Activated CD4-positive, alpha-beta memory T cell treated with anti-CD3 and anti-CD28 coated beads, Interleukin-2, amount 10 ng/mL, durations not matched to agents 7 days and 5 days (primary cell): ENCODE results near the gene MEIOB. TPM values are rescaled to one million over a fixed set of nuclear protein-coding genes. Genes with fewer than 3 reads are reported as not detected.
"Not testable (repeated sequence)": the region's sequence is repeated elsewhere in the genome, so short reads cannot be mapped to it uniquely, and the experiment has no call there.

Experiments used
- CTCF ChIA-PET: fragments of 350-600 bp; sonication (Branson Sonifier 250); formaldehyde crosslinking; loops from one replicate; lab custom pipeline; 2021; ENCODE audit warnings: antibody characterized with exemption, inconsistent platforms; lab: Charles Lee
- POLR2A ChIA-PET: fragments of 350-600 bp; sonication (Branson Sonifier 250); formaldehyde crosslinking; loops from one replicate; lab custom pipeline; 2021; ENCODE audit warnings: antibody characterized with exemption; lab: Charles Lee
- DNase-seq: peaks from one replicate; pipeline ENCODE4 v3.0.0-alpha.2; 2020
- H3K27ac Mint-ChIP-seq: one replicate; pipeline ENCODE4 v1.8.0; 2021; ENCODE audit warnings: mild to moderate bottlenecking, mixed read lengths
- H3K27me3 Mint-ChIP-seq: one replicate; pipeline ENCODE4 v1.8.0; 2021; ENCODE audit warnings: mixed read lengths
- H3K36me3 Mint-ChIP-seq: one replicate; pipeline ENCODE4 v1.8.0; 2021; ENCODE audit warnings: low read depth, mixed read lengths
- H3K4me1 Mint-ChIP-seq: one replicate; pipeline ENCODE4 v1.8.0; 2021; ENCODE audit warnings: mixed read lengths
- H3K4me3 Mint-ChIP-seq: one replicate; pipeline ENCODE4 v1.8.0; 2021; ENCODE audit warnings: mild to moderate bottlenecking, mixed read lengths
- H3K9me3 Mint-ChIP-seq: one replicate; pipeline ENCODE4 v1.8.0; 2021; ENCODE audit warnings: mixed read lengths
- total RNA-seq, 2 experiments: library from RNA; stranded (reverse); gene quantifications; one replicate each; pipeline ENCODE4 v1.2.3, GENCODE V29; 2021

MEIOB gene
- total RNA-seq, 2 experiments from 2014 or later = 0.18 TPM; not detected in 1

GRCh38 chr16:1799263-1799662 is 72.7 kb downstream of the MEIOB start:
- CTCF ChIA-PET, H3K4me1 Mint-ChIP-seq, DNase-seq, H3K27ac Mint-ChIP-seq, H3K4me3 Mint-ChIP-seq, H3K36me3 Mint-ChIP-seq, H3K27me3 Mint-ChIP-seq, POLR2A ChIA-PET: not testable (repeated sequence)
- H3K9me3 Mint-ChIP-seq = peaks cover 17% of the 10 kb centered on the region

DNA sequence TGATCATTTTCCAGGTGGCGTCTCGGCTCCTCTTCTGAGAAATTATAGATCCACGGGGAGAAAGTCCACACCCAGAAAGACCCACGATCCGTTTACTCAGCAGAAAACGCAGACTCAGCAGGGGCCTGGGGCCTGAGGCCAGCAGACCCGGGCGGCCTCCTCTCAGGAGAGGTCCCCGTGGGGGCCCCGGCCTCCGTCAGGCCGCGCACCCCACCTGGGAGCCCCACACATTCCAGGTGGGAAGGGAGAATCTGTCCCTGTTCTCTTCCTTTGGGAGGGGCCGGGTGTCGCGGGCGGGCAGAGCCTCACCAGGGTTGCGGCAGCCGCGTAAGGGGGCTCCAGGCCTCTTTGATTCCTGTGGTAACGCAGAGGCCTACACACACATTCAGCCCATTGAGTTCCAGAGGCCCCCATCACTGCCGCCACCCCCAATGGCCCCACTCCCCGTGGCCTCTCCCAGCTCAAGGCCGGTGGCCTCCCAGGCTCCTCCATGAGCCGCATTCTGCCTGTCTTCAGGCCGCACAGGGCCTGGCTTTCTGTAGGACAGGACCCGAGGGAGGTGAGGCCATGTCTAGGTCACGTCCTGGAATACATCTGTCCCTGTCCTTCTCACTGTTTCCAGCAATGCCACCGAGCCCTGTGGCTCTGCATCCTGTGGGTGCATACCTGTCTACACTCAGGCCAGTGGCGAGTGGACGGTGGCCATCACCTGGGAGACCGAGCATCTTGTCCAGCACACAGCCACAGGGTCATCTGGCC is 76.9 kb downstream of the MEIOB start:
- Mint-ChIP-seq H3K4me1 (no peaks in the 10 kb centered on the region), H3K27me3 (no peaks in the 10 kb centered on the region), H3K27ac (no peak overlapping the region), H3K9me3 (peaks cover 14% of the 10 kb centered on the region), H3K4me3 (no peak overlapping the region), H3K36me3 (peaks cover 6% of the 10 kb centered on the region)
- no peak for DNase-seq
- ChIA-PET CTCF (no interaction called here), POLR2A (interaction anchor here (0.6 kb wide), 1 partner anchor 21 kb away, joined by 3 read pairs; no protein-coding TSS in a partner anchor)

DNA sequence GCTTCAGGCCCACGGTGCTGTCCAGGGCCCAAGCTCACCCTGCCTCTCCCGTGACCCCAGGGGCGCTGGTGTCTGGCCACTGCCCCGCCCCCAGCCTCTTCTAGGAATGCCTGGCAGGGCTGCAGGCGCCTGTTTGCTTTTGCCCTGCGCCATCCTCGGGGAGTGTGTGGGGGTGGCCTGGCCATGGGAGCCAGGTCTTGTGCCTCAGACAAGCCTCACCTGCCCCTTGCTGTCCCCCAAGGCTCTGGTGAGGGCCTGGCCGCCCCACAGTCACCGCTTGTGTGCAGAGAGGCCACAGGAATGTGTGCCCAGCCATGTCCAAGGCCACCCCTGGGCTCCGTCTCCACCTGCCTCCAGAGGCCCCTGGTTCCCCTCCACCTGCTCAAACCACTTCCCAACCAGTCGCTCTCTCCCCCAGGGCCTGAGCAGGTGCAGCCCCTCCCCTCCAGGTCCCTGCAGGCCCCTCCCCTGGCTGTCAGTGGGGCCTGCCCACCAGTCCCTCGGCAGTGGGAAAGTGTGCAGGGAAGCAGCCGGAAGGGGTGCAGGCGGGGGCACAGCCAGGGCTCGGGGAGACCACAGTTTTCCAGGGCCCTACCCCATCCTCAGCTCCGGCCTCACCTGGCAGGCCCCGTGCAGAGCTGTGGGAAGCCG is 77.6 kb downstream of the MEIOB start:
- H3K9me3 Mint-ChIP-seq = peaks cover 9% of the 10 kb centered on the region
- ChIA-PET CTCF (interaction anchor here (0.6 kb wide), 1 partner anchor 33 kb away, joined by 3 read pairs; no protein-coding TSS in a partner anchor), POLR2A (interaction anchor here (0.6 kb wide), 1 partner anchor 21 kb away, joined by 3 read pairs; no protein-coding TSS in a partner anchor)
- no peak for DNase-seq
- H3K27me3 Mint-ChIP-seq = no peaks in the 10 kb centered on the region
- no peak overlapping the region for H3K4me3 Mint-ChIP-seq
- H3K27ac Mint-ChIP-seq = no peak overlapping the region
- peaks cover 4% of the 10 kb centered on the region for H3K36me3 Mint-ChIP-seq
- H3K4me1 Mint-ChIP-seq = no peaks in the 10 kb centered on the region

DNA sequence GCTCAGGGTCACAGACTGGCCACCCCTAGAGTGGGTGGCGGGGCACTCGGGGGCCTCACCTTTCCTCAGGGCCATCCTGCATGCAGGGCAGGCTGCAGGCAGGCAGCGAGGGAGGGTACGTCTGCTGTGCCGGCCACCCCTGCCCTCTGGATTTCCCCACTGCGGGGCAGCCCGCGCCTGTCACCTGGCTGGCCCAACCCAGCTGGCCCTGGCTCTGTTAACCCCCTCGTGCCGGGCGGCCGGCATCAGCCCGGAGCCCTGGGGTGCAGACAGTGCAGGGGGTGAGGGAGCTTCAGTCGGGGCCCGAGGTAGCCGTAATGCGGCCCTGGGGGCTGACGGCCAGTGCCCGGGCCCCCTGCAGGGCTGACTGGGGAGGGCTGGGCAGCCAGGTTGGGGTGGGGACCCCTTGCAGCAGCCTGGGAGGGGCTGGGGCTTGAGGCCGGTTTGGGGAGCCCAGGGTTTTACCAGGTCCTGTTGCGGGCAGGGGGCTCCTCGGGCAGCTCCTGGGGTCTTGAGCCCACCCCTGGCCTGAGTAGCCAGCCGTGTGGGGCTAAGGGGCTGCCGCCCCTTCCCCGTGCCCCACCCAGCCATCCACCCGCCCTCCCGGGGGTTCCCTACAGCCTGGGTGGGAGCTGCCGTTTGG is 78.3 kb downstream of the MEIOB start, which contains the start of gene IGFALS:
Gene IGFALS, minus strand, starts transcription at position 128 of the 643 bp plus-strand sequence. Its CDS starts 53 bp downstream, at position 75.
- Mint-ChIP-seq H3K9me3 (peaks cover 2% of the 10 kb centered on the region), H3K27ac (no peak within 1 kb of the TSS), H3K36me3 (peaks cover 4% of the 10 kb centered on the region), H3K4me1 (peaks cover 1% of the 10 kb centered on the region), H3K4me3 (no peak within 1 kb of the TSS), H3K27me3 (no peaks in the 10 kb centered on the region)
- ChIA-PET POLR2A (interaction anchor here (1.1 to 1.4 kb wide), 2 partner anchors 11 to 33 kb away, joined by 3 to 5 read pairs; partner anchors contain the start of genes FAHD1, NUBP2 and SPSB3), CTCF (interaction anchor here (0.6 kb wide), 1 partner anchor 34 kb away, joined by 3 read pairs; no protein-coding TSS in a partner anchor)
- no peak for DNase-seq

DNA sequence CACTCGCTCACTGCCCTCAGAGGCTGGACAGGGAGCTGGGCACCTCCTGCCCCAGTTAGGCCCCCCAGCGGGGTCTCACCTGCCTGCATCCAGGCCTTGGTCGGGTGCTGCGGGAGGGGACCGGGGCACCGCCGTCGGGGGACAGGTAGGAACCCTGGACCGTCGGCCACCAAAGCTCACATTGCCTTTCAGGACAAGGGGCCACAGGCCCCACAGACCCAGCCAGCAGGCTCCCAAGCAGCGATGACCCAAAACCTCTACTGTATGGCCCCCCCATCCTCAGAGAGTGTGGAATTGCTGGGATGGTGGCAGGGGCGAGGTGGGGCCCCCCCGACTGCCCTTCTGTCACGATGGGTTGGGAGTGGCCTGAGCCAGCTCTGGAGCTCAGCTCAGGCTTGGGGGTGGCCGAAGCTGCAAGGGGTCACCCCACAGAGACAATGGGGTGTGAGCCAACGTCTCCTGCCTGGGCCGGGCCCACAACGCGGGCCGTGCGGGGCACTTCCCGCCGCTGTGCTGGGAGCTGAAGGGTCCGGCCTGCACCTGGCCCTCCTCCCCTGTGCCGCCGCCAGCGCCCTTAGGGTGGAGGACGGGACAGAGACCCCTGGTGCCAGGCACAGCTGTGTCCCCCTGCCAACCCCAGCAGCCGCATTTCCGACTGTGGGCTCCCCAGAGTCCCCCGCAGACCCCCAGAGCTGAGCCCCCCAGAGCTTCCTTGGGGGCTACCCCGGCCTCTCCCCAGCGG is 79.0 kb downstream of the MEIOB start:
- POLR2A ChIA-PET = interaction anchor here (1.1 to 1.4 kb wide), 2 partner anchors 10 to 34 kb away, joined by 3 to 5 read pairs; partner anchors contain the start of genes FAHD1, NUBP2 and SPSB3

DNA sequence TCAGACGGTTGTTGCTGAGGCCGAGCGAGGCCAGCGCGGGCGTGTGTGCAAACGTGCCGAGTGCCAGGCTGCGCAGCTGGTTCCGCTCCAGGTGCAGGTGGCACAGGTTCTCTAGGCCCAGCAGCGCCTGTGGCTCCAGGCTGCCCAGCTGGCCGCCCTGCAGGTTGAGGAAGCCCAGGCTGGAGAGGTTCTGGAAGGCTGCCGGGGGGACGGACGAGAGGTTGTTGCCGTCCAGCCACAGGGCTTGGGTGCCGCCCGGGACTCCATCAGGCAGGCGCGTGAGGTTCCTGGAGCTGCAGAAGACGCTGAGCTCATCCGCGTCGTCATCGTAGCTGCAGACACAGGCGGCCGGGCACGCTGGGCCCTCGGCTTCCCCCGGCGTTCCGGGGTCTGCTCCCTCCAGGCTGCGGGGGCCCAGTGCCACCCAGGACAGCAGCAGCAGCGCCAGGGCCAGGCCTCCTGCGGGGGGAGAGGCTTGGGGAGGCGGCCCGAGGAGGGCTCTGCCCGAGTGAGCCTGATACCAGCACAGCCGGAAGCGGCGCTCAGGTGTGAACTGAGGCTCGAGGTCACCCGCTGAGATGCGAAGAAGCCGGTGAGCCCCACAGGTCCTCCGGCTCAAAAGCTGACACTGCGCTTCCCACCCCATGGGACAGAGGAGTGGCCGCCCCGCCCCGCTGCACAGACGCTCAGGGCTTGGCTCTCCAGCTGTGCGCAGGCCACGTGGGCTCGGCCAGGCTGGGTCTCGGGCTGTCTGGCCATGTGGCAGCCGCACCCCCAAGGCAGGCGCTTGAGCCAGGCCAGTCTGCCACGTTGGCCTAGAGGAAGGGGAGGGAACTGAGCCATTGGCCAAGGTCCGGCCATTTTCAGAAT is 79.8 kb downstream of the MEIOB start:
- Mint-ChIP-seq H3K4me1 (peaks cover 1% of the 10 kb centered on the region), H3K27ac (no peak overlapping the region), H3K36me3 (peaks cover 4% of the 10 kb centered on the region), H3K9me3 (peaks cover under 1% of the 10 kb centered on the region), H3K4me3 (no peak overlapping the region), H3K27me3 (no peaks in the 10 kb centered on the region)
- DNase-seq = no peak
- ChIA-PET POLR2A (interaction anchor here (1.1 to 1.7 kb wide), 3 partner anchors 10 to 35 kb away, joined by 3 to 5 read pairs (median 5); partner anchors contain the start of genes FAHD1, NUBP2 and SPSB3), CTCF (no interaction called here)

More for the DNA sequence above, 79.0 kb downstream of the MEIOB start:
- peaks cover 2% of the 10 kb centered on the region for H3K9me3 Mint-ChIP-seq
- DNase-seq = no peak
- H3K4me1 Mint-ChIP-seq = peaks cover 1% of the 10 kb centered on the region
- no peak overlapping the region for H3K27ac Mint-ChIP-seq
- CTCF ChIA-PET = no interaction called here
- no peak overlapping the region for H3K4me3 Mint-ChIP-seq
- H3K36me3 Mint-ChIP-seq = peaks cover 4% of the 10 kb centered on the region
- no peaks in the 10 kb centered on the region for H3K27me3 Mint-ChIP-seq

- H3K9me3 Mint-ChIP-seq = no peaks in the 10 kb centered on the region
- H3K27me3 Mint-ChIP-seq = no peaks in the 10 kb centered on the region
- CTCF ChIA-PET = no interaction called here
- no peak for DNase-seq
- peaks cover 1% of the 10 kb centered on the region for H3K4me1 Mint-ChIP-seq
- no peak overlapping the region for H3K27ac Mint-ChIP-seq
- peaks cover 4% of the 10 kb centered on the region for H3K36me3 Mint-ChIP-seq
- H3K4me3 Mint-ChIP-seq = no peak overlapping the region
- POLR2A ChIA-PET = interaction anchor here (1.7 kb wide), 1 partner anchor 9 kb away, joined by 5 read pairs; the partner anchor contains the start of genes NUBP2 and SPSB3
Measured at GRCh38 chr16:1791256-1791942, 80.6 kb downstream of the MEIOB start.

DNA sequence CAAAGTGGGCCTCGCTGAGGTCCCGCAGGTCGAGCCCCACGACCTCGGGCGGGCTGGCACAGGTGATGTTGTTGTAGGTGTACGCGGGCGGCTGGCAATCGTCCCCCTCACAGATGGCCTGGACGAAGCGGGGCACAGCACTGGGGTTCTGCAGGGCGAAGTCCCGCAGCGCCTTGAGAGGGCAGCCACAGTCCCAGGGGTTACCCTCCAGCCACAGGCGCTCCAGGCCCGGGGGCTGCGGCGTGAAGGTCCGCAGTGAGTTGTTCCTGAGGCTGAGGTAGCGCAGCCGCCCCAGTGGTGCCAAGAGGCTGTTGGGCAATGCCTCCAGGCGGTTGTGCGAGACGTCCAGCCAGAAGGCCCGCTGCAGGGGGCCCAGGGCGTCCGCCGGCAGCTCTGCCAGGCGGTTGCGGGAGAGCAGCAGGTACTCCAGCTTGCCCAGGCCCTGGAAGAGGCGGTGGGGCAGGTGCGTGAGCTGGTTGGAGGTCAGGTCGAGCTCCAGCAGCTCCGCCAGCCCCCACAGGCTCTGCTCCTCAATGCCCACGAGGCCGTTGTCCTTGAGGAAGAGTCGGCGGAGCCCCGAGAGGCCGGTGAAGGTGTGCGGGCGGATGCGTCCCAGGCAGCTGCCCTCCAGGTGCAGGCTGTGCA is 81.2 kb downstream of the MEIOB start:
- Mint-ChIP-seq H3K27ac (no peak overlapping the region), H3K4me1 (peaks cover 1% of the 10 kb centered on the region), H3K9me3 (no peaks in the 10 kb centered on the region), H3K36me3 (peaks cover 4% of the 10 kb centered on the region), H3K4me3 (no peak overlapping the region), H3K27me3 (no peaks in the 10 kb centered on the region)
- CTCF ChIA-PET = no interaction called here
- DNase-seq = no peak
- POLR2A ChIA-PET = interaction anchor here (1.7 kb wide), 1 partner anchor 8 kb away, joined by 5 read pairs; the partner anchor contains the start of genes NUBP2 and SPSB3

DNA sequence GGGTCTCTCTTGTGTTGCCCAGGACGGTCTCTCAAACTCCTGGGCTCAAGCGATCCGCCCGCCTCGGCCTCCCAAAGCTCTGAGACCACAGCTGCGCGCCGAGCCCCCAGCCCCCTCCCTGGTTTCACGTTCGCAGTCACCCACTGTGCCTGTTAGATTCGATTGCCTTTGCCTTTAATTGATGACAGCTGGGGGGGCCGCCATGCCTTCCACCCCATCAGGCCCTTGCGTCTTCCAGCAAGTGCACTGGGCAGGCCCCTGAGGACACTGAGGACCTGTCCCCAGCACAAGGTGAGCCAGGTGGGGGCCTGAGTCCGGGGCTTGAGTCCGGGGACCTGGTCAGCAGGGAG is 81.7 kb downstream of the MEIOB start:
- Mint-ChIP-seq H3K4me3 (no peak overlapping the region), H3K27ac (no peak overlapping the region), H3K27me3 (no peaks in the 10 kb centered on the region), H3K9me3 (no peaks in the 10 kb centered on the region), H3K36me3 (peaks cover 4% of the 10 kb centered on the region), H3K4me1 (peaks cover 3% of the 10 kb centered on the region)
- DNase-seq = no peak
- ChIA-PET POLR2A (interaction anchor here (1.7 kb wide), 1 partner anchor 8 kb away, joined by 5 read pairs; the partner anchor contains the start of genes NUBP2 and SPSB3), CTCF (no interaction called here)

- Mint-ChIP-seq H3K36me3 (peaks cover 7% of the 10 kb centered on the region), H3K9me3 (no peaks in the 10 kb centered on the region), H3K4me3 (no peak overlapping the region), H3K4me1 (peaks cover 5% of the 10 kb centered on the region), H3K27ac (no peak overlapping the region), H3K27me3 (no peaks in the 10 kb centered on the region)
- DNase-seq = no peak
- ChIA-PET CTCF (no interaction called here), POLR2A (no interaction called here)
Measured at GRCh38 chr16:1789643-1790045, 82.3 kb downstream of the MEIOB start.

GRCh38 chr16:1788708-1789100 is 83.3 kb downstream of the MEIOB start:
- DNase-seq = no peak
- ChIA-PET CTCF (no interaction called here), POLR2A (no interaction called here)
- H3K4me3 Mint-ChIP-seq = no peak overlapping the region
- H3K36me3 Mint-ChIP-seq = peaks cover 7% of the 10 kb centered on the region
- H3K4me1 Mint-ChIP-seq = peaks cover 8% of the 10 kb centered on the region
- H3K9me3 Mint-ChIP-seq = no peaks in the 10 kb centered on the region
- H3K27me3 Mint-ChIP-seq = no peaks in the 10 kb centered on the region
- H3K27ac Mint-ChIP-seq = no peak overlapping the region
